K562 (cell line): ENCODE results near the gene USP48. TPM values are rescaled to one million over a fixed set of nuclear protein-coding genes. Genes with fewer than 3 reads are reported as not detected.

Experiments used
- C11orf30 ChIP-seq: fragments of 450-650 bp; IDR thresholded peaks from 2 replicates; pipeline ENCODE4 v1.6.1; 2016; ENCODE audit warnings: low read depth, mild to moderate bottlenecking
- HDAC2 ChIP-seq: fragments of 450-650 bp; IDR thresholded peaks from 2 replicates; pipeline ENCODE4 v1.6.1; 2016; ENCODE audit warnings: mild to moderate bottlenecking
- NCOA6 ChIP-seq: fragments of 450-650 bp; IDR thresholded peaks from 2 replicates; pipeline ENCODE4 v1.6.1; 2017; ENCODE audit warnings: mild to moderate bottlenecking
- NFIC ChIP-seq: fragments of 450-650 bp; IDR thresholded peaks from 2 replicates; pipeline ENCODE4 v1.6.1; 2017; ENCODE audit warnings: mild to moderate bottlenecking, inconsistent platforms
- POLR2B ChIP-seq: fragments of 450-650 bp; IDR thresholded peaks from 2 replicates; pipeline ENCODE4 v1.6.1; 2018; ENCODE audit warnings: low read depth; ENCODE audit not compliant: partially characterized antibody
- RBM22 ChIP-seq: fragments of 200-400 bp; formaldehyde crosslinking; IDR thresholded peaks from 2 replicates; pipeline ENCODE4 v1.6.1; 2018; ENCODE audit warnings: low read length, low read depth; ENCODE audit not compliant: poor library complexity, severe bottlenecking
- RFX1 ChIP-seq: fragments of 450-650 bp; IDR thresholded peaks from 2 replicates; pipeline ENCODE4 v1.6.1; 2016; ENCODE audit warnings: mild to moderate bottlenecking, moderate library complexity
- XRCC4 ChIP-seq: IDR thresholded peaks from one replicate; pipeline ENCODE4 v1.6.1; 2011; ENCODE audit not compliant: insufficient read depth, insufficient read length; ENCODE audit errors: extremely low read depth
- ZFP91 ChIP-seq: sonication (generic); formaldehyde crosslinking; IDR thresholded peaks from 2 replicates; pipeline ENCODE4 v1.8.0; 2022; ENCODE audit warnings: mild to moderate bottlenecking, missing genetic modification reagents
- ZNF24 ChIP-seq: fragments of 450-650 bp; IDR thresholded peaks from 2 replicates; pipeline ENCODE4 v1.6.1; 2016
- ZNF609 ChIP-seq: sonication (generic); formaldehyde crosslinking; IDR thresholded peaks from 2 replicates; pipeline ENCODE4 v1.8.1; 2023; ENCODE audit warnings: missing genetic modification reagents, mild to moderate bottlenecking, borderline replicate concordance
- ZNF766 ChIP-seq: fragments of 200-800 bp; sonication (Bioruptor generic); conservative IDR thresholded peaks from 2 replicates; pipeline ENCODE4 v1.6.1; 2016; ENCODE audit warnings: missing genetic modification characterization, missing compliant biosample characterization
- polyA plus RNA-seq, 8 experiments: library from polyadenylated mRNA; depleted of rRNA in 4 of 8; stranded (reverse) in 5 of 8; unstranded in 3 of 8; fragments of >200 nt; fragmentation: Nextera tagmentation in 2 of 8; fragmentation: Illumina TruSeq in 1 of 8; extraction: Ambion mirVana in 2 of 8; extraction: Trizol in 1 of 8; gene quantifications; 2 replicates each; pipeline versions ENCODE4 v1.2.1 to v1.2.3, GENCODE V29; 2011 to 2014; ENCODE audit warnings: inconsistent platforms in 1 of 8, missing spikeins in 1 of 8
- total RNA-seq, 7 experiments: library from RNA; depleted of rRNA in 6 of 7; stranded (reverse); fragments of >200 nt in 6 of 7; fragmentation: Illumina TruSeq in 2 of 7; extraction: Trizol in 2 of 7; gene quantifications; 2 replicates each; pipeline versions ENCODE4 v1.2.1 to v1.2.3, GENCODE V29; 2011 to 2021; ENCODE audit warnings: low replicate concordance in 1 of 7
- TF ChIP-seq, protein P1 (sequence below): IDR thresholded peaks from 3 replicates; pipeline ENCODE4 v1.6.1; 2011; ENCODE audit warnings: borderline replicate concordance, mild to moderate bottlenecking; ENCODE audit not compliant: insufficient read length, insufficient read depth

USP48 gene
- total and polyA plus RNA-seq, 9 of the 15 experiments (the other 6 are each of a cell fraction or from before 2014, with no cell fraction given), result 23.3 to 123 (median 106) TPM

DNA sequence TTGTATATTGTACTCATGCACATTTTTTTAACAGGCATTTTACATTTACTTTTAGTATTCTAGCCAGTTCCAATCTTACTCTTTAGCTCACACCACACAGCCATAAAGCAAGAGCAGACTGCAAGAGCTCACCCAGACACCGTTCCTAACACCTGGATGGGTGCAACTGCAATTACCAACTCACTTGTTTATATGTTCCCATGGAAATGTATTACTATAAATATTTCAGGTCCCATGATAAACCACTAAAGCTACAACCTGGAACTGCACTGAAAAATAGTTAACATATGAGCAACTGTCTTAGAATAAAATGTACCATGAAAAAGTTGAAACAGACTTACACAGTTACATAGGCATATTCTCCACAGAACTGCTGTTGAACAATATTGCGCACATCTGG, 30.8 kb downstream of the USP48 start (continued):
- TF ChIP-seq RBM22 (peak; percentile 17), POLR2B (no peak), RFX1 (peak; percentile 25), NCOA6 (no peak), XRCC4 (no peak), ZFP91 (CRISPR knock-in tag) (no peak), ZNF609 (CRISPR knock-in tag) (no peak), NFIC (no peak), ZNF24 (no peak), ZNF766 (CRISPR knock-in tag) (no peak), C11orf30 (no peak), HDAC2 (no peak)
- TF ChIP-seq, protein P1, sequence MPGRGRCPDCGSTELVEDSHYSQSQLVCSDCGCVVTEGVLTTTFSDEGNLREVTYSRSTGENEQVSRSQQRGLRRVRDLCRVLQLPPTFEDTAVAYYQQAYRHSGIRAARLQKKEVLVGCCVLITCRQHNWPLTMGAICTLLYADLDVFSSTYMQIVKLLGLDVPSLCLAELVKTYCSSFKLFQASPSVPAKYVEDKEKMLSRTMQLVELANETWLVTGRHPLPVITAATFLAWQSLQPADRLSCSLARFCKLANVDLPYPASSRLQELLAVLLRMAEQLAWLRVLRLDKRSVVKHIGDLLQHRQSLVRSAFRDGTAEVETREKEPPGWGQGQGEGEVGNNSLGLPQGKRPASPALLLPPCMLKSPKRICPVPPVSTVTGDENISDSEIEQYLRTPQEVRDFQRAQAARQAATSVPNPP, result no peak
